Transverse colon (tissue), 4 donors: Measurements from ENCODE around the gene PNMA6F.

ENCODE experiments used
- CTCF ChIP-seq, 5 experiments: fragments of 200-600 bp in 3 of 5; fragments of 450-650 bp in 2 of 5; sonication (generic) in 3 of 5; IDR thresholded peaks; 1 replicate in 2 of 5; 2 replicates in 3 of 5; pipeline ENCODE4 v1.5.1; 2016 to 2017; ENCODE audit warnings: antibody characterized with exemption in 5 of 5, inconsistent platforms in 3 of 5, mild to moderate bottlenecking in 2 of 5, moderate library complexity in 1 of 5
- POLR2A ChIP-seq: fragments of 450-650 bp; IDR thresholded peaks from one replicate; pipeline ENCODE4 v1.6.1; 2016; ENCODE audit warnings: antibody characterized with exemption, mild to moderate bottlenecking, moderate library complexity
- POLR2AphosphoS5 ChIP-seq, 3 donors: sonication (generic); formaldehyde crosslinking; IDR thresholded peaks; one replicate each; pipeline ENCODE4 v1.6.1; 2016; ENCODE audit warnings: antibody characterized with exemption in 3 of 3

DNA sequence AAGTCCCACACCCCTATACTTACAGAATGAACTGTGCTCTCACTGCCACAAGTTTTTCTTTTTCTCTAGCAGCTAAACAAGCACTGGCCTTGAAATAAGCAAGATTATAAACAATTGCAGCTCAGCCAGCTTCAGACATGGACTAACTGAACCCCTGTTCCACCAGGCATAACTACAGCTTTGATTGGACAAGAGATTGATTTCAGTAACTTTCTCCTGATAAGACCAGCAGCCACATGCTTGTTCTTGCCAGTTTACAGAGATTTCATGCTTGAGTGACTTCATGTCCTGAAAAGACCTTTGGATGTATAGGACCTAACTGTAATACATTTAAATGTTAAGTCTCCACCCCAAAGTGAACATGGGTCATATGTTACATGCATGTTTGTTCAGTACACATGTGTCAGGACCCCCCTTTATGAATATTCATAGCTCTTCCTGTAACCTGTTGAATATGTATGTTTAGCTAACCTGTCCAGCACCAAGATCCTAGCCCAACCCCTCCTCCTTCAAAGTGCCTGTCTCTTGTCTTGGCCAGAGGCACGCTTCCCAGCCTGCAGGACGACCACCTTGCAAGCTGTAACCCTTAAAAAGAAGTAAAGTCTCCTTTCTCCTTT is 40.3 kb upstream of the PNMA6F start:
- TF ChIP-seq POLR2A (no peak), CTCF (IDR thresholded peaks at IDR 0.05) (no peak), POLR2AphosphoS5 (IDR thresholded peaks at IDR 0.05) (no peak)
